Panc1 (cell line): ENCODE measurements around the gene PLCG2. TPM values are rescaled to one million over a fixed set of nuclear protein-coding genes. Genes with fewer than 3 reads are reported as not detected.
"Not testable (repeated sequence)": the region's sequence is repeated elsewhere in the genome, so short reads cannot be mapped to it uniquely, and the experiment has no call there.

ENCODE experiments used
- ATAC-seq: fragments of 200-7000 bp; cut with Tn5 transposase; 2 replicates; pipeline ENCODE4 v1.9.1; 2020; ENCODE audit warnings: mild to moderate bottlenecking, moderate library complexity
- BruUV-seq: library from RNA; stranded (reverse); fragments of 400-500 nt; replicated peaks from 2 replicates; lab custom pipeline; 2021; lab: Mats Ljungman, UMichigan
- CTCF ChIA-PET: fragments of 300-600 bp; sonication (Branson Sonifier 250); formaldehyde crosslinking; loops from one replicate; lab custom pipeline; 2022; ENCODE audit warnings: antibody characterized with exemption; lab: Charles Lee
- POLR2A ChIA-PET: fragments of 300-600 bp; sonication (Branson Sonifier 250); formaldehyde crosslinking; loops from one replicate; lab custom pipeline; 2022; ENCODE audit warnings: antibody characterized with exemption; lab: Charles Lee
- DNase-seq: peaks from one replicate; pipeline ENCODE4 v3.0.0-alpha.2; 2010; ENCODE audit warnings: low read depth, low spot score
- H3K27ac ChIP-seq: 2 replicates; pipeline ENCODE4 v1.5.1; 2011; ENCODE audit warnings: mild to moderate bottlenecking, low read length, inconsistent platforms
- H3K27me3 ChIP-seq: fragments of 200-500 bp; sonication (Bioruptor generic); 2 replicates; pipeline ENCODE4 v1.6.0; 2014; ENCODE audit warnings: low read length, inconsistent platforms; ENCODE audit not compliant: control insufficient read depth, insufficient read depth
- H3K36me3 ChIP-seq: fragments of 200-500 bp; sonication (Bioruptor generic); 2 replicates; pipeline ENCODE4 v1.5.1; 2014; ENCODE audit warnings: inconsistent platforms, mild to moderate bottlenecking, low read length, moderate library complexity; ENCODE audit not compliant: control insufficient read depth, insufficient read depth
- H3K4me1 ChIP-seq: 2 replicates; pipeline ENCODE4 v1.5.1; 2011; ENCODE audit warnings: inconsistent platforms, mild to moderate bottlenecking, low read length, moderate library complexity; ENCODE audit not compliant: control insufficient read depth, insufficient read depth
- H3K4me3 ChIP-seq, 2 experiments: 2 replicates each; pipeline ENCODE4 v1.5.1; 2011 to 2012; ENCODE audit warnings: low read depth in 2 of 2, low read length in 2 of 2, mild to moderate bottlenecking in 2 of 2, inconsistent platforms in 1 of 2, moderate library complexity in 1 of 2
- H3K9me3 ChIP-seq: fragments of 200-500 bp; sonication (Bioruptor generic); 2 replicates; pipeline ENCODE4 v1.5.1; 2014; ENCODE audit warnings: low read depth, mild to moderate bottlenecking, inconsistent platforms, low read length, moderate library complexity; ENCODE audit not compliant: control insufficient read depth, insufficient read depth
- CTCF ChIP-seq: fragments of 450-650 bp; IDR thresholded peaks from 2 replicates; pipeline ENCODE4 v1.5.1; 2017; ENCODE audit warnings: mild to moderate bottlenecking
- POLR2AphosphoS5 ChIP-seq: IDR thresholded peaks from 2 replicates; pipeline ENCODE4 v1.6.1; 2012; ENCODE audit warnings: mild to moderate bottlenecking, low read depth, low read length, moderate library complexity
- REST ChIP-seq, 2 experiments: IDR thresholded peaks; 2 replicates each; pipeline ENCODE4 v1.6.1; 2011 to 2012; ENCODE audit warnings: low read depth in 2 of 2, control low read depth in 1 of 2, low read length in 1 of 2, mild to moderate bottlenecking in 1 of 2, moderate library complexity in 1 of 2; ENCODE audit not compliant: insufficient read depth in 1 of 2
- SIN3A ChIP-seq: IDR thresholded peaks from 2 replicates; pipeline ENCODE4 v1.6.1; 2012; ENCODE audit warnings: low read depth, mild to moderate bottlenecking, low read length, moderate library complexity, borderline replicate concordance; ENCODE audit not compliant: insufficient read depth
- TCF7L2 ChIP-seq: IDR thresholded peaks from 2 replicates; pipeline ENCODE4 v1.6.1; 2011; ENCODE audit warnings: mild to moderate bottlenecking, low read depth, low read length, inconsistent platforms
- in situ Hi-C: cut with HindIII; loops from 2 replicates; pipeline ENCODE4 v1.10.0; 2016; ENCODE audit warnings: low sequenced_read_pairs, low pct_unique_long_range_greater_than_20kb
- intact Hi-C: fragments of 100-400 bp; cut with micrococcal nuclease; formaldehyde crosslinking; loops from one replicate; pipeline ENCODE4 v1.10.0; 2022; ENCODE audit not compliant: unreplicated experiment
- total RNA-seq: library from RNA; stranded (reverse); gene quantifications from one replicate; pipeline ENCODE4 v1.2.1, GENCODE V29; 2021; ENCODE audit not compliant: unreplicated experiment

PLCG2 gene
- total RNA-seq, 1 experiment from 2014 or later, result 10.8 TPM

- H3K4me3 ChIP-seq, result no peak overlapping the region
- H3K27me3 ChIP-seq, result no peaks in the 10 kb centered on the region
- ATAC-seq (no peak), DNase-seq (no peak)
- ChIA-PET POLR2A (interaction anchor here (0.6 kb wide), 2 partner anchors 357 to 567 kb away, joined by 4 to 5 read pairs; no protein-coding TSS in a partner anchor), CTCF (no interaction called here)
- H3K9me3 ChIP-seq, result no peaks in the 10 kb centered on the region
- BruUV-seq, result no TSS peak
- H3K36me3 ChIP-seq, result no peaks in the 10 kb centered on the region
- intact Hi-C loops (no loop called here), in situ Hi-C loops (no loop called here)
- no peak for TF ChIP-seq POLR2AphosphoS5
- TF ChIP-seq CTCF, result no peak
- no peak for TF ChIP-seq TCF7L2
- no peak for TF ChIP-seq REST (IDR thresholded peaks at IDR 0.05; ENCODE audit: insufficient read depth in 1 of 2, low read depth in 2 of 2, low read length in 1 of 2)
- no peak for TF ChIP-seq SIN3A
- H3K4me1 ChIP-seq, result no peaks in the 10 kb centered on the region
- no peak overlapping the region for H3K27ac ChIP-seq
Observed at GRCh38 chr16:81756615-81757356, 22.3 kb upstream of the PLCG2 start.

DNA sequence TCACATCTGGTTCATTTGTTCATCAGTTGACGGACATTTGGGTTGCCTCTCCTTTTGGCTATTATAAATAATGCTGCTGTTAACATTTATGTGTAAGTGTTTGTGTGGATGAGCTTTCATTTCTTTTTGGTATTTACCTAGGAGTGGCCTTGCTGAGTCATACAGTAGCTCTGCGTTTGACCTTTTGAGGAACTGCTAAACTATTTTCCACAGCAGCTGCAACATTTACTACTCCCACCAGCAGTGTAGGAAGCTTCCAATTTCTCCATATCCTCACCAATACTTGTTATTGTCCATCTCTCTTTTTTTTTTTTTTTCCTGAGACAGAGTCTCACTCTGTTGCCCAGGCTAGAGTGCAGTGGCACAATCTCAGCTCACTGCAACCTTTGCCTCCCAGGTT lies 20.7 kb upstream of the PLCG2 start:
- ChIA-PET CTCF (no interaction called here), POLR2A (interaction anchor here (0.7 kb wide), 1 partner anchor 100 kb away, joined by 4 read pairs; no protein-coding TSS in a partner anchor)
- Histone ChIP-seq H3K27me3 (no peaks in the 10 kb centered on the region), H3K4me3 (no peak overlapping the region), H3K4me1 (no peaks in the 10 kb centered on the region), H3K9me3 (no peaks in the 10 kb centered on the region), H3K27ac (no peak overlapping the region), H3K36me3 (no peaks in the 10 kb centered on the region)
- ATAC-seq, result no peak
- no peak for DNase-seq
- intact Hi-C loops (no loop called here), in situ Hi-C loops (no loop called here)
- TF ChIP-seq CTCF (no peak), POLR2AphosphoS5 (no peak), TCF7L2 (no peak), SIN3A (no peak), REST (IDR thresholded peaks at IDR 0.05; ENCODE audit: insufficient read depth in 1 of 2, low read depth in 2 of 2, low read length in 1 of 2) (no peak)
- no TSS peak for BruUV-seq

GRCh38 chr16:81762322-81762721 lies 16.8 kb upstream of the PLCG2 start:
- H3K9me3 ChIP-seq, H3K4me3 ChIP-seq, H3K27ac ChIP-seq, ATAC-seq, CTCF ChIA-PET, DNase-seq, BruUV-seq, H3K36me3 ChIP-seq, intact Hi-C loops, POLR2A ChIA-PET, H3K4me1 ChIP-seq, in situ Hi-C loops, H3K27me3 ChIP-seq: not testable (repeated sequence)
